AG04449 (cell line): ENCODE results near the gene ALDH1A2.

Experiments used
- CTCF ChIA-PET: fragments of 350-600 bp; formaldehyde crosslinking; extraction: SDS; loops from one replicate; lab custom pipeline; 2021; ENCODE audit warnings: antibody characterized with exemption; lab: Yijun Ruan, JAX
- POLR2A ChIA-PET: fragments of 400-600, 350-600 bp; formaldehyde crosslinking; extraction: SDS; loops from one replicate; lab custom pipeline; 2020; ENCODE audit warnings: antibody characterized with exemption, inconsistent platforms; lab: Yijun Ruan, JAX
- DNase-seq: peaks from one replicate; pipeline ENCODE4 v3.0.0-alpha.2; 2010; ENCODE audit warnings: low read depth, low spot score
- H3K4me3 ChIP-seq: 2 replicates; pipeline ENCODE4 v1.5.1; 2011; ENCODE audit warnings: low read depth, mild to moderate bottlenecking, control low read depth, low read length
- CTCF ChIP-seq: IDR thresholded peaks from one replicate; pipeline ENCODE4 v1.5.1; 2011; ENCODE audit warnings: mild to moderate bottlenecking, moderate library complexity, low read length, control low read depth, inconsistent platforms; ENCODE audit not compliant: insufficient read depth; ENCODE audit errors: missing control alignments

The ALDH1A2 gene

GRCh38 chr15:57993409-57994145, 71.9 kb downstream of the ALDH1A2 start:
- TF ChIP-seq CTCF: no peak
- ChIA-PET POLR2A (no interaction called here), CTCF (no interaction called here)
- H3K4me3 ChIP-seq: no peak overlapping the region
- no peak for DNase-seq

GRCh38 chr15:57992761-57993355, 72.7 kb downstream of the ALDH1A2 start:
- no peak for TF ChIP-seq CTCF
- CTCF ChIA-PET: interaction anchor here (1.1 kb wide), 1 partner anchor 132 kb away, joined by 3 read pairs; no protein-coding TSS in a partner anchor
- no peak overlapping the region for H3K4me3 ChIP-seq
- POLR2A ChIA-PET: no interaction called here
- no peak for DNase-seq

- no peak for TF ChIP-seq CTCF
- no peak overlapping the region for H3K4me3 ChIP-seq
- ChIA-PET CTCF (interaction anchor here (0.9 kb wide), 1 partner anchor 69 kb away, joined by 4 read pairs; no protein-coding TSS in a partner anchor), POLR2A (no interaction called here)
- no peak for DNase-seq
Observed at GRCh38 chr15:57973534-57973933, 92.0 kb downstream of the ALDH1A2 start.

GRCh38 chr15:57972864-57973263, 92.6 kb downstream of the ALDH1A2 start:
- CTCF ChIA-PET: interaction anchor here (0.9 kb wide), 1 partner anchor 70 kb away, joined by 4 read pairs; no protein-coding TSS in a partner anchor
- POLR2A ChIA-PET: no interaction called here
- TF ChIP-seq CTCF: no peak
- H3K4me3 ChIP-seq: no peak overlapping the region
- DNase-seq: no peak

- no peak for DNase-seq
- CTCF ChIA-PET: interaction anchor here (1.2 kb wide), 1 partner anchor 97 kb away, joined by 4 read pairs; no protein-coding TSS in a partner anchor
- no peak overlapping the region for H3K4me3 ChIP-seq
- POLR2A ChIA-PET: no interaction called here
- TF ChIP-seq CTCF: no peak
Observed at GRCh38 chr15:57969996-57970395, 95.5 kb downstream of the ALDH1A2 start.

GRCh38 chr15:57969355-57969754, 96.2 kb downstream of the ALDH1A2 start:
- CTCF ChIA-PET: interaction anchor here (1.2 kb wide), 1 partner anchor 98 kb away, joined by 4 read pairs; no protein-coding TSS in a partner anchor
- TF ChIP-seq CTCF: no peak
- POLR2A ChIA-PET: no interaction called here
- DNase-seq: no peak
- H3K4me3 ChIP-seq: no peak overlapping the region
